Inflammatory macrophage treated with lipopolysaccharide for 4 hours (primary cell): ENCODE measurements around the gene C1S.
"Not testable (repeated sequence)": the region's sequence is repeated elsewhere in the genome, so short reads cannot be mapped to it uniquely, and the experiment has no call there.

Source experiments
- DNase-seq: peaks from one replicate; pipeline ENCODE4 v3.0.0-alpha.2; 2020

C1S gene

GRCh38 chr12:7060353-7060954, at the start of gene C1S:
C1S (plus strand) TSS chr12:7060718; CDS start chr12:7061913, 1,195 bp downstream.
- peak; percentile 87 for DNase-seq

GRCh38 chr12:7011398-7011797, 49.1 kb upstream of the C1S start:
- DNase-seq: not testable (repeated sequence)

GRCh38 chr12:7012024-7012607, 48.4 kb upstream of the C1S start:
- no peak for DNase-seq

- no peak for DNase-seq
Observed at GRCh38 chr12:7013101-7013500, 47.4 kb upstream of the C1S start.

GRCh38 chr12:7015555-7016370, 44.8 kb upstream of the C1S start:
- no peak for DNase-seq

- no peak for DNase-seq
Observed at GRCh38 chr12:7016958-7017571, 43.5 kb upstream of the C1S start.

- DNase-seq: peak; percentile 23
Observed at GRCh38 chr12:7017870-7018349, 42.6 kb upstream of the C1S start.

GRCh38 chr12:7018350-7019042, 42.0 kb upstream of the C1S start, which contains the start of gene LPCAT3:
LPCAT3 (minus strand) TSS chr12:7018476; CDS start chr12:7018424, 52 bp downstream.
- DNase-seq: peak; percentile 95

- no peak for DNase-seq
Observed at GRCh38 chr12:7019043-7019569, 41.4 kb upstream of the C1S start.

GRCh38 chr12:7021956-7022355, 38.6 kb upstream of the C1S start:
- peak; percentile 81 for DNase-seq

GRCh38 chr12:7023114-7023513, 37.4 kb upstream of the C1S start:
- no peak for DNase-seq

- no peak for DNase-seq
Observed at GRCh38 chr12:7026854-7027253, 33.7 kb upstream of the C1S start.

- no peak for DNase-seq
Observed at GRCh38 chr12:7031306-7031705, 29.2 kb upstream of the C1S start.

GRCh38 chr12:7032990-7033389, 27.5 kb upstream of the C1S start:
- DNase-seq: no peak

- no peak for DNase-seq
Observed at GRCh38 chr12:7034464-7034863, 26.1 kb upstream of the C1S start.

GRCh38 chr12:7035463-7035862, 25.1 kb upstream of the C1S start:
- DNase-seq: no peak

- DNase-seq: not testable (repeated sequence)
Observed at GRCh38 chr12:7037411-7037810, 23.1 kb upstream of the C1S start.

- no peak for DNase-seq
Observed at GRCh38 chr12:7038591-7038990, 21.9 kb upstream of the C1S start.

GRCh38 chr12:7039403-7039802, 21.1 kb upstream of the C1S start:
- DNase-seq: no peak

- DNase-seq: peak; percentile 65
Observed at GRCh38 chr12:7042842-7043241, 17.7 kb upstream of the C1S start.

GRCh38 chr12:7045913-7046312, 14.6 kb upstream of the C1S start:
- DNase-seq: no peak

- no peak for DNase-seq
Observed at GRCh38 chr12:7046383-7047105, 14.0 kb upstream of the C1S start.
